ENCODE results near the gene CFAP97. TPM values are rescaled to one million over a fixed set of nuclear protein-coding genes. Genes with fewer than 3 reads are reported as not detected.
A peak's percentile ranks its signal among the peaks of the same experiment; 100 is the strongest.

Gene CFAP97
- total and polyA plus RNA-seq, 9 of the 15 experiments (the other 6 are each of a cell fraction or from before 2014, with no cell fraction given), result 17.3 to 57.8 (median 44.4) TPM

- H3K79me2 ChIP-seq (ENCODE audit: control insufficient read depth, insufficient read depth, low read length), result no peaks in the 10 kb centered on the region
- no peak overlapping the region for H2AFZ ChIP-seq (ENCODE audit: low read depth, low read length)
- H3K9me3 ChIP-seq (replicated peaks; ENCODE audit: control insufficient read depth, insufficient read depth, low read depth, low read length), result no peaks in the 10 kb centered on the region
- ATAC-seq (no peak), DNase-seq (ENCODE audit: extremely low read depth in 1 of 4, low spot score in 3 of 4) (no peak), FAIRE-seq (no peak)
- H3K4me3 ChIP-seq, result no peak overlapping the region
- in situ Hi-C loops (cut with MboI), result no loop called here
- H3K4me1 ChIP-seq (replicated peaks in 1 of 2; ENCODE audit: control insufficient read depth in 2 of 2, insufficient read depth in 2 of 2, low read length in 2 of 2), result no peaks in the 10 kb centered on the region; a peak in 4 of 5 replicates
- TF ChIP-seq, protein P1, sequence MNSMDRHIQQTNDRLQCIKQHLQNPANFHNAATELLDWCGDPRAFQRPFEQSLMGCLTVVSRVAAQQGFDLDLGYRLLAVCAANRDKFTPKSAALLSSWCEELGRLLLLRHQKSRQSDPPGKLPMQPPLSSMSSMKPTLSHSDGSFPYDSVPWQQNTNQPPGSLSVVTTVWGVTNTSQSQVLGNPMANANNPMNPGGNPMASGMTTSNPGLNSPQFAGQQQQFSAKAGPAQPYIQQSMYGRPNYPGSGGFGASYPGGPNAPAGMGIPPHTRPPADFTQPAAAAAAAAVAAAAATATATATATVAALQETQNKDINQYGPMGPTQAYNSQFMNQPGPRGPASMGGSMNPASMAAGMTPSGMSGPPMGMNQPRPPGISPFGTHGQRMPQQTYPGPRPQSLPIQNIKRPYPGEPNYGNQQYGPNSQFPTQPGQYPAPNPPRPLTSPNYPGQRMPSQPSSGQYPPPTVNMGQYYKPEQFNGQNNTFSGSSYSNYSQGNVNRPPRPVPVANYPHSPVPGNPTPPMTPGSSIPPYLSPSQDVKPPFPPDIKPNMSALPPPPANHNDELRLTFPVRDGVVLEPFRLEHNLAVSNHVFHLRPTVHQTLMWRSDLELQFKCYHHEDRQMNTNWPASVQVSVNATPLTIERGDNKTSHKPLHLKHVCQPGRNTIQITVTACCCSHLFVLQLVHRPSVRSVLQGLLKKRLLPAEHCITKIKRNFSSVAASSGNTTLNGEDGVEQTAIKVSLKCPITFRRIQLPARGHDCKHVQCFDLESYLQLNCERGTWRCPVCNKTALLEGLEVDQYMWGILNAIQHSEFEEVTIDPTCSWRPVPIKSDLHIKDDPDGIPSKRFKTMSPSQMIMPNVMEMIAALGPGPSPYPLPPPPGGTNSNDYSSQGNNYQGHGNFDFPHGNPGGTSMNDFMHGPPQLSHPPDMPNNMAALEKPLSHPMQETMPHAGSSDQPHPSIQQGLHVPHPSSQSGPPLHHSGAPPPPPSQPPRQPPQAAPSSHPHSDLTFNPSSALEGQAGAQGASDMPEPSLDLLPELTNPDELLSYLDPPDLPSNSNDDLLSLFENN (IDR thresholded peaks at IDR 0.05; ENCODE audit: low read depth in 2 of 2, low read length in 2 of 2), result no peak
- peak; percentile 39; the same call in 1 of the 2 replicates for TF ChIP-seq FOXJ2 (tag; IDR thresholded peaks at IDR 0.05)
- no peaks in the 10 kb centered on the region; the same call in 1 of the 2 replicates for H4K20me1 ChIP-seq (replicated peaks; ENCODE audit: control insufficient read depth, insufficient read depth, low read length)
- no peak overlapping the region for H3K9ac ChIP-seq (ENCODE audit: insufficient read depth in 1 of 2, low read depth in 2 of 2, low read length in 2 of 2)
- no TSS peak for BruUV-seq (replicated peaks)
- H3K4me2 ChIP-seq (ENCODE audit: insufficient read depth, low read length), result no peak overlapping the region
- H3K27ac ChIP-seq (ENCODE audit: extremely low read depth, low read depth, low read length), result no peak overlapping the region
- intact Hi-C loops (cut with micrococcal nuclease), result loop anchor here (5.0 kb wide), 1 partner anchor 32 kb away; no protein-coding TSS in a partner anchor
- no peaks in the 10 kb centered on the region for H3K9me1 ChIP-seq (ENCODE audit: control insufficient read depth, insufficient read depth, low read length)
- 31% methylated on average over 4 of the region's 4 CpGs for WGBS (ENCODE audit: insufficient coverage, low coverage, missing lambda C conversion rate)
- CTCF ChIA-PET (ENCODE audit: low intra/inter-chr PET ratio), result no interaction called here
- H3K36me3 ChIP-seq (ENCODE audit: control insufficient read depth, insufficient read depth, low read length), result no peaks in the 10 kb centered on the region
- H3K27me3 ChIP-seq (ENCODE audit: control insufficient read depth in 2 of 2, insufficient read depth in 2 of 2, low read length in 2 of 2), result no peaks in the 10 kb centered on the region
- POLR2A ChIA-PET, result no interaction called here
Observed at GRCh38 chr4:185244763-185245162, 41.0 kb upstream of the CFAP97 start.
